Measurements from ENCODE around the gene CFAP61. TPM values are rescaled to one million over a fixed set of nuclear protein-coding genes. Genes with fewer than 3 reads are reported as not detected.

CFAP61 gene
- total and polyA plus RNA-seq, 2 experiments from 2014 or later = 0.21 TPM; not detected in 1

DNA sequence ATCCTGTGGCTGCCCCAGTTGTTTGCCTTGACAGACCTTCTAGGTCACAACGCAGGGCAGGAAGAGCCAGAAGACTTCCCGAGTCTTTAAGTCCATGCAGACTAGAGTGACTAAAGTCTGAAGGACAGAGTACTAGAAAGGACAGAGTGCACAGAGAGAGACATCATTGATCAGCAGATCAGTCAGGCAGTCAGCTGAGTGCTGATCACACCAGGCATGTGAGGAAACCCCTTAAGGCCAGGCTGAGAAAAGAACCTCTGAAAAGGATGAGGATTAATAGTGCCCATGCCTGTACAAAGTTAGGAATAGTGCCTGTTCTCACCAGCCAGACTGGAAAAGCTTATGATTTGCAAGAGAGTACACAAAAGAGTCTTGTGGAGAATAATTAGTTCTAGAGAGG lies 91.3 kb downstream of the CFAP61 start:
- Mint-ChIP-seq H3K4me3 (no peak overlapping the region), H3K9me3 (peaks cover 6% of the 10 kb centered on the region; the same call in 2 of the 3 replicates), H3K36me3 (ENCODE audit: low read depth) (no peaks in the 10 kb centered on the region), H3K27me3 (ENCODE audit: insufficient read depth, low read depth, poor library complexity) (peaks cover 1% of the 10 kb centered on the region), H3K4me1 (no peaks in the 10 kb centered on the region), H3K27ac (no peak overlapping the region)
- no peaks in the 10 kb centered on the region for H3K9me2 ChIP-seq (ENCODE audit: insufficient read depth)
- no peak overlapping the region for H2AFZ ChIP-seq
- no peaks in the 10 kb centered on the region for H3K27me3 ChIP-seq (ENCODE audit: insufficient read depth)
- no peak overlapping the region for H3K4me3 ChIP-seq
- no peaks in the 10 kb centered on the region for H3K79me2 ChIP-seq (replicated peaks; ENCODE audit: insufficient read depth)
- no peaks in the 10 kb centered on the region for H3K4me1 ChIP-seq (ENCODE audit: insufficient read depth)
- no peak overlapping the region for H3K27ac ChIP-seq (ENCODE audit: low read depth)
- H3K4me2 ChIP-seq = no peak overlapping the region
- no peaks in the 10 kb centered on the region for H4K20me1 ChIP-seq (replicated peaks; ENCODE audit: insufficient read depth)
- no peaks in the 10 kb centered on the region for H3K36me3 ChIP-seq (ENCODE audit: insufficient read depth)
- no peak for ATAC-seq
- H3F3A ChIP-seq (replicated peaks; ENCODE audit: low read depth) = no peaks in the 10 kb centered on the region
- no peak for DNase-seq (ENCODE audit: low spot score)
- TF ChIP-seq CTCF (conservative IDR thresholded peaks at IDR 0.05; ENCODE audit: low read depth in 2 of 2) = no peak
- TF ChIP-seq, protein P1, sequence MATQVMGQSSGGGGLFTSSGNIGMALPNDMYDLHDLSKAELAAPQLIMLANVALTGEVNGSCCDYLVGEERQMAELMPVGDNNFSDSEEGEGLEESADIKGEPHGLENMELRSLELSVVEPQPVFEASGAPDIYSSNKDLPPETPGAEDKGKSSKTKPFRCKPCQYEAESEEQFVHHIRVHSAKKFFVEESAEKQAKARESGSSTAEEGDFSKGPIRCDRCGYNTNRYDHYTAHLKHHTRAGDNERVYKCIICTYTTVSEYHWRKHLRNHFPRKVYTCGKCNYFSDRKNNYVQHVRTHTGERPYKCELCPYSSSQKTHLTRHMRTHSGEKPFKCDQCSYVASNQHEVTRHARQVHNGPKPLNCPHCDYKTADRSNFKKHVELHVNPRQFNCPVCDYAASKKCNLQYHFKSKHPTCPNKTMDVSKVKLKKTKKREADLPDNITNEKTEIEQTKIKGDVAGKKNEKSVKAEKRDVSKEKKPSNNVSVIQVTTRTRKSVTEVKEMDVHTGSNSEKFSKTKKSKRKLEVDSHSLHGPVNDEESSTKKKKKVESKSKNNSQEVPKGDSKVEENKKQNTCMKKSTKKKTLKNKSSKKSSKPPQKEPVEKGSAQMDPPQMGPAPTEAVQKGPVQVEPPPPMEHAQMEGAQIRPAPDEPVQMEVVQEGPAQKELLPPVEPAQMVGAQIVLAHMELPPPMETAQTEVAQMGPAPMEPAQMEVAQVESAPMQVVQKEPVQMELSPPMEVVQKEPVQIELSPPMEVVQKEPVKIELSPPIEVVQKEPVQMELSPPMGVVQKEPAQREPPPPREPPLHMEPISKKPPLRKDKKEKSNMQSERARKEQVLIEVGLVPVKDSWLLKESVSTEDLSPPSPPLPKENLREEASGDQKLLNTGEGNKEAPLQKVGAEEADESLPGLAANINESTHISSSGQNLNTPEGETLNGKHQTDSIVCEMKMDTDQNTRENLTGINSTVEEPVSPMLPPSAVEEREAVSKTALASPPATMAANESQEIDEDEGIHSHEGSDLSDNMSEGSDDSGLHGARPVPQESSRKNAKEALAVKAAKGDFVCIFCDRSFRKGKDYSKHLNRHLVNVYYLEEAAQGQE (IDR thresholded peaks at IDR 0.05; ENCODE audit: unreplicated experiment) = no peak
- no peak for TF ChIP-seq STAT1 (IDR thresholded peaks at IDR 0.05; ENCODE audit: unreplicated experiment)
- no peak for TF ChIP-seq EZH2phosphoT487 (IDR thresholded peaks at IDR 0.05; ENCODE audit: unreplicated experiment)
- TF ChIP-seq EZH2 (IDR thresholded peaks at IDR 0.05; ENCODE audit: low read depth, unreplicated experiment) = no peak
- TF ChIP-seq, protein P2, sequence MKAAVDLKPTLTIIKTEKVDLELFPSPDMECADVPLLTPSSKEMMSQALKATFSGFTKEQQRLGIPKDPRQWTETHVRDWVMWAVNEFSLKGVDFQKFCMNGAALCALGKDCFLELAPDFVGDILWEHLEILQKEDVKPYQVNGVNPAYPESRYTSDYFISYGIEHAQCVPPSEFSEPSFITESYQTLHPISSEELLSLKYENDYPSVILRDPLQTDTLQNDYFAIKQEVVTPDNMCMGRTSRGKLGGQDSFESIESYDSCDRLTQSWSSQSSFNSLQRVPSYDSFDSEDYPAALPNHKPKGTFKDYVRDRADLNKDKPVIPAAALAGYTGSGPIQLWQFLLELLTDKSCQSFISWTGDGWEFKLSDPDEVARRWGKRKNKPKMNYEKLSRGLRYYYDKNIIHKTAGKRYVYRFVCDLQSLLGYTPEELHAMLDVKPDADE (IDR thresholded peaks at IDR 0.05) = no peak
- no peak for TF ChIP-seq CREB1 (CRISPR knock-in tag; IDR thresholded peaks at IDR 0.05; ENCODE audit: low read depth)
- no peak for TF ChIP-seq ZNF331 (CRISPR knock-in tag; IDR thresholded peaks at IDR 0.05; ENCODE audit: low read depth)
- TF ChIP-seq ZNF462 (CRISPR knock-in tag; IDR thresholded peaks at IDR 0.05) = no peak
- no peak for TF ChIP-seq JUNB (IDR thresholded peaks at IDR 0.05; ENCODE audit: unreplicated experiment)
- no peak for TF ChIP-seq ZNF114 (CRISPR knock-in tag; IDR thresholded peaks at IDR 0.05)
- TF ChIP-seq POLR2AphosphoS5 (IDR thresholded peaks at IDR 0.05; ENCODE audit: low read depth) = no peak
- TF ChIP-seq NANOG (IDR thresholded peaks at IDR 0.05; ENCODE audit: borderline replicate concordance) = no peak

Data from GM23338 (cell line).